Measurements from ENCODE around the gene PTPRQ.

Gene PTPRQ

DNA sequence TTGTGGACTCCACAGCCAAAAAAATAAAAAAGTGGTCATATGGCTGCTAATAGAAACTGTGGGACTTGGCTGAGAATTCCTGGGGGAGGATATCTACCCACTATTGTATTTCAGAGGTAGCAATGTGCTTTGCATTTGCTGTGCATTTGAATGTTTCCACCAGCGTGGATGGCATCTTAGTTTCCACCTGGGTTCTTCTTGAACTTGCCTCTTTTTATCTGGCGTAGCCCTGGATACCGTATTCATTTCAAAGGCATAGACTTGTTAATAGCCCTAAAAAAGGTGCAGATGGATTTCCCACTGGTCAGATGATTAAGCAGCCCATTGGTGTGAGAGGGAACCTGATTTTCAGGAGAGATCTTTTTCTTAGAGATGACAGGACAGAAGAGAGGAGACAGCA, 270.8 kb downstream of the PTPRQ start:
- DNase-seq, result no peak
- Histone ChIP-seq H2AFZ (ENCODE audit: low read length) (no peak overlapping the region), H3K9ac (ENCODE audit: low read length) (no peak overlapping the region), H3K4me3 (ENCODE audit: low read length) (no peak overlapping the region), H3K36me3 (replicated peaks; ENCODE audit: insufficient read depth, low read length) (no peaks in the 10 kb centered on the region), H3K4me1 (ENCODE audit: low read length) (no peaks in the 10 kb centered on the region), H3K4me2 (ENCODE audit: low read depth, low read length) (no peak overlapping the region), H4K20me1 (ENCODE audit: insufficient read depth, low read length) (no peaks in the 10 kb centered on the region), H3F3A (ENCODE audit: insufficient read depth, low read length) (no peaks in the 10 kb centered on the region), H3K79me2 (ENCODE audit: low read length) (no peaks in the 10 kb centered on the region), H3K9me2 (replicated peaks; ENCODE audit: insufficient read depth, low read length) (no peaks in the 10 kb centered on the region), H3K9me3 (replicated peaks; ENCODE audit: insufficient read depth, low read length) (no peaks in the 10 kb centered on the region), H3K27ac (ENCODE audit: low read length) (no peak overlapping the region), H3K27me3 (replicated peaks; ENCODE audit: insufficient read depth, low read length) (no peaks in the 10 kb centered on the region)
- TF ChIP-seq, protein P1, sequence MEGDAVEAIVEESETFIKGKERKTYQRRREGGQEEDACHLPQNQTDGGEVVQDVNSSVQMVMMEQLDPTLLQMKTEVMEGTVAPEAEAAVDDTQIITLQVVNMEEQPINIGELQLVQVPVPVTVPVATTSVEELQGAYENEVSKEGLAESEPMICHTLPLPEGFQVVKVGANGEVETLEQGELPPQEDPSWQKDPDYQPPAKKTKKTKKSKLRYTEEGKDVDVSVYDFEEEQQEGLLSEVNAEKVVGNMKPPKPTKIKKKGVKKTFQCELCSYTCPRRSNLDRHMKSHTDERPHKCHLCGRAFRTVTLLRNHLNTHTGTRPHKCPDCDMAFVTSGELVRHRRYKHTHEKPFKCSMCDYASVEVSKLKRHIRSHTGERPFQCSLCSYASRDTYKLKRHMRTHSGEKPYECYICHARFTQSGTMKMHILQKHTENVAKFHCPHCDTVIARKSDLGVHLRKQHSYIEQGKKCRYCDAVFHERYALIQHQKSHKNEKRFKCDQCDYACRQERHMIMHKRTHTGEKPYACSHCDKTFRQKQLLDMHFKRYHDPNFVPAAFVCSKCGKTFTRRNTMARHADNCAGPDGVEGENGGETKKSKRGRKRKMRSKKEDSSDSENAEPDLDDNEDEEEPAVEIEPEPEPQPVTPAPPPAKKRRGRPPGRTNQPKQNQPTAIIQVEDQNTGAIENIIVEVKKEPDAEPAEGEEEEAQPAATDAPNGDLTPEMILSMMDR (IDR thresholded peaks at IDR 0.05; ENCODE audit: low read length), result no peak
- no peak for TF ChIP-seq EZH2phosphoT487 (IDR thresholded peaks at IDR 0.05; ENCODE audit: low read length)
- no peak for TF ChIP-seq EZH2 (optimal IDR thresholded peaks at IDR 0.05; ENCODE audit: low read depth, low read length)

- no peak for TF ChIP-seq EZH2 (optimal IDR thresholded peaks at IDR 0.05; ENCODE audit: low read depth, low read length)
- no peak for TF ChIP-seq EZH2phosphoT487 (IDR thresholded peaks at IDR 0.05; ENCODE audit: low read length)
- TF ChIP-seq, protein P1 (IDR thresholded peaks at IDR 0.05; ENCODE audit: low read length), result no peak
- Histone ChIP-seq H3F3A (ENCODE audit: insufficient read depth, low read length) (no peaks in the 10 kb centered on the region), H3K9ac (ENCODE audit: low read length) (no peak overlapping the region), H4K20me1 (ENCODE audit: insufficient read depth, low read length) (no peaks in the 10 kb centered on the region), H3K27me3 (replicated peaks; ENCODE audit: insufficient read depth, low read length) (no peaks in the 10 kb centered on the region), H3K4me3 (ENCODE audit: low read length) (no peak overlapping the region), H3K27ac (ENCODE audit: low read length) (no peak overlapping the region), H3K4me1 (ENCODE audit: low read length) (no peaks in the 10 kb centered on the region), H3K79me2 (ENCODE audit: low read length) (no peaks in the 10 kb centered on the region), H3K9me3 (replicated peaks; ENCODE audit: insufficient read depth, low read length) (no peaks in the 10 kb centered on the region), H3K4me2 (ENCODE audit: low read depth, low read length) (no peak overlapping the region), H3K36me3 (replicated peaks; ENCODE audit: insufficient read depth, low read length) (no peaks in the 10 kb centered on the region), H3K9me2 (replicated peaks; ENCODE audit: insufficient read depth, low read length) (no peaks in the 10 kb centered on the region), H2AFZ (ENCODE audit: low read length) (no peak overlapping the region)
- no peak for DNase-seq
Observed at GRCh38 chr12:80715713-80716249, 271.7 kb downstream of the PTPRQ start.

DNA sequence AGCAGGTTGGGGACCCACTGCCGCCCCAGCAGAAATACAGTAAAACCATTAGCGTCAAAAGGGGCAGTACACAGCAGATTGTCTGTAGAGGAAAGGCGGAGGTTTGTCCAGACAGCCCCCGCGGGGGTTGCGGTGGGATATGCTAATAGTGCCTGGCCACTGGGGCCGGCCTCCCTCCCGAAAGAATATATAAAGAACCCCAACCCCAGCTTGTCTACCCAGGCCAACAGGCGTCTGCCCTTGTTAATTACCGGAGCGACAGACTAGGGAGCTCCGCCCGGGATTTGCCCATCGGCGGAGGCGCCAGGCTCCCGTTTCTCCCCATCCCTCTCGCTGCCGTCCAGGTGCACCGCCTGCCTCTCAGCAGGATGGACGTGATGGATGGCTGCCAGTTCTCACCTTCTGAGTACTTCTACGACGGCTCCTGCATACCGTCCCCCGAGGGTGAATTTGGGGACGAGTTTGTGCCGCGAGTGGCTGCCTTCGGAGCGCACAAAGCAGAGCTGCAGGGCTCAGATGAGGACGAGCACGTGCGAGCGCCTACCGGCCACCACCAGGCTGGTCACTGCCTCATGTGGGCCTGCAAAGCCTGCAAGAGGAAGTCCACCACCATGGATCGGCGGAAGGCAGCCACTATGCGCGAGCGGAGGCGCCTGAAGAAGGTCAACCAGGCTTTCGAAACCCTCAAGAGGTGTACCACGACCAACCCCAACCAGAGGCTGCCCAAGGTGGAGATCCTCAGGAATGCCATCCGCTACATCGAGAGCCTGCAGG, 272.8 kb downstream of the PTPRQ start, which contains the start of gene MYF5:
Gene MYF5, plus strand, starts transcription at position 217 of the 774 bp plus-strand sequence. Its CDS starts 152 bp downstream, at position 369.
- H3F3A ChIP-seq (ENCODE audit: insufficient read depth, low read length), result no peaks in the 10 kb centered on the region
- no peak within 1 kb of the TSS for H3K4me3 ChIP-seq (ENCODE audit: low read length)
- H3K36me3 ChIP-seq (replicated peaks; ENCODE audit: insufficient read depth, low read length), result no peaks in the 10 kb centered on the region
- H3K4me2 ChIP-seq (ENCODE audit: low read depth, low read length), result no peak within 1 kb of the TSS
- H2AFZ ChIP-seq (ENCODE audit: low read length), result no peak within 1 kb of the TSS
- no peaks in the 10 kb centered on the region for H3K4me1 ChIP-seq (ENCODE audit: low read length)
- no peak within 1 kb of the TSS for H3K9ac ChIP-seq (ENCODE audit: low read length)
- no peak for DNase-seq
- H3K79me2 ChIP-seq (ENCODE audit: low read length), result no peaks in the 10 kb centered on the region
- H3K27ac ChIP-seq (ENCODE audit: low read length), result no peak within 1 kb of the TSS
- no peaks in the 10 kb centered on the region for H3K9me3 ChIP-seq (replicated peaks; ENCODE audit: insufficient read depth, low read length)
- TF ChIP-seq EZH2 (optimal IDR thresholded peaks at IDR 0.05; ENCODE audit: low read depth, low read length), result no peak
- TF ChIP-seq, protein P1 (IDR thresholded peaks at IDR 0.05; ENCODE audit: low read length), result no peak
- TF ChIP-seq EZH2phosphoT487 (IDR thresholded peaks at IDR 0.05; ENCODE audit: low read length), result no peak
- no peaks in the 10 kb centered on the region for H3K9me2 ChIP-seq (replicated peaks; ENCODE audit: insufficient read depth, low read length)
- no peaks in the 10 kb centered on the region for H4K20me1 ChIP-seq (ENCODE audit: insufficient read depth, low read length)
- no peaks in the 10 kb centered on the region for H3K27me3 ChIP-seq (replicated peaks; ENCODE audit: insufficient read depth, low read length)

All from MM.1S (cell line).